Endothelial cell of coronary artery (primary cell): ENCODE results near the gene ACVR1. TPM values are rescaled to one million over a fixed set of nuclear protein-coding genes. Genes with fewer than 3 reads are reported as not detected.

ENCODE experiments used
- total RNA-seq: library from RNA; depleted of rRNA; stranded (reverse); fragments of >200 nt; gene quantifications from 2 replicates; pipeline ENCODE4 v1.2.3, GENCODE V29; 2014

Gene ACVR1
- total RNA-seq = 12.2 and 17.8 TPM in 2 replicates

DNA sequence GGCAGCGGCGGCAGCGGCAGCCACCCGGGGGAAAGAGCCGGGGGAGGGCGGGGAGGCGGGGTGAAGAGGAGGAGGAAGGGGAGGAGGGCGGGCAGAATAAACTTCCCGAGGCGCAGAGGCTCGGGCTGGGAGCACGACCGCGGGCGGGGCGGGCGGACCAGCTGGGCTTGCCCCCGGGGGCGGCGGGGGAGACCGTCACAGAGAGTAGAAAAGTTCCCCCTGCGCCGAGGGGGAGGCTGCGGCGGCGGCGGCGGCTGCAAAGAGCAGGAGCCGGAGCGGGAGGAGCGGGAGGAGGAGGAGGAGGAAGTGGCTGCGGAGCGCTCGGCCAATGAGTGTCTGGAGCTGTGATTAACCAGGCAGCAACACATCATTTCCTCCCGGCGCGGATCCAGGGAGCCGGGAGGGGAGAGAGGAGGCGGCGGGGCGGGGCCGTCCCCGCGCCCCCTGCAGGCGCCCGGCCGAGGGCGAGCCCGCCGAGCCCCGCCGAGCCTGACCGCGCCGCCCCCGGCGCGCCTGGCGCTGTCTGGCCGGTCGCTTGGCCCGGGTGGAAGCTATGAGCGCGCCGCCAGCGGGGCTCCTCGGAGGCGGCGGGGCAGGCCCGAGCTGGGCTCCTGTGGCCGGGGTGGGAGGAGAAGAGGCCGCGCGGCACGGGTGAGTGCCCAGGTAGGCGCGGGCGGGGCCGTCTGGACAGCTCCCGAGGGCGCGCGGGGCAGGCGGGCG lies at the start of gene ACVR1:
TSS of gene ACVR1 (minus strand) at position 265 of the 720 bp plus-strand sequence. CDS start 76,837 bp downstream, outside the sequence.

Other genes with a start within 250 kb of the ACVR1 start
- gene ACVR1C, start 247.5 kb downstream of the ACVR1 start, total RNA-seq = under 0.01 TPM in 1 of 2 replicates, not detected in the other
- gene UPP2, start 225.5 kb upstream of the ACVR1 start, total RNA-seq = not detected in 2 replicates